Measurements from ENCODE around the gene RICTOR. TPM values are rescaled to one million over a fixed set of nuclear protein-coding genes. Genes with fewer than 3 reads are reported as not detected.

RICTOR gene
- total RNA-seq, 6 donors from 2014 or later = 30.4 to 88.8 (median 38.1) TPM

- Histone ChIP-seq H3K27ac (no peak overlapping the region), H3K36me3 (peaks cover 4 to 86% (median 31%) of the 10 kb centered on the region in 4 donors), H3K4me1 (no peaks in the 10 kb centered on the region), H3K27me3 (no peaks in the 10 kb centered on the region), H3K4me3 (no peak overlapping the region), H3K9me3 (no peaks in the 10 kb centered on the region)
- no peak for DNase-seq
- WGBS, 2 donors = 62 to 72% methylated on average over 1 of the region's 1 CpG
- TF ChIP-seq POLR2A (IDR thresholded peaks at IDR 0.05) (no peak), EP300 (IDR thresholded peaks at IDR 0.05) (no peak), POLR2AphosphoS5 (IDR thresholded peaks at IDR 0.05) (no peak)
- TF ChIP-seq, protein P1, sequence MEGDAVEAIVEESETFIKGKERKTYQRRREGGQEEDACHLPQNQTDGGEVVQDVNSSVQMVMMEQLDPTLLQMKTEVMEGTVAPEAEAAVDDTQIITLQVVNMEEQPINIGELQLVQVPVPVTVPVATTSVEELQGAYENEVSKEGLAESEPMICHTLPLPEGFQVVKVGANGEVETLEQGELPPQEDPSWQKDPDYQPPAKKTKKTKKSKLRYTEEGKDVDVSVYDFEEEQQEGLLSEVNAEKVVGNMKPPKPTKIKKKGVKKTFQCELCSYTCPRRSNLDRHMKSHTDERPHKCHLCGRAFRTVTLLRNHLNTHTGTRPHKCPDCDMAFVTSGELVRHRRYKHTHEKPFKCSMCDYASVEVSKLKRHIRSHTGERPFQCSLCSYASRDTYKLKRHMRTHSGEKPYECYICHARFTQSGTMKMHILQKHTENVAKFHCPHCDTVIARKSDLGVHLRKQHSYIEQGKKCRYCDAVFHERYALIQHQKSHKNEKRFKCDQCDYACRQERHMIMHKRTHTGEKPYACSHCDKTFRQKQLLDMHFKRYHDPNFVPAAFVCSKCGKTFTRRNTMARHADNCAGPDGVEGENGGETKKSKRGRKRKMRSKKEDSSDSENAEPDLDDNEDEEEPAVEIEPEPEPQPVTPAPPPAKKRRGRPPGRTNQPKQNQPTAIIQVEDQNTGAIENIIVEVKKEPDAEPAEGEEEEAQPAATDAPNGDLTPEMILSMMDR (IDR thresholded peaks at IDR 0.05) = no peak
- ATAC-seq (ENCODE audit: low FRiP score in 2 of 2) = no peak
Measured at GRCh38 chr5:38938973-38939372, 135.2 kb downstream of the RICTOR start.

- no peak for ATAC-seq (ENCODE audit: low FRiP score in 2 of 2)
- no peaks in the 10 kb centered on the region for H3K4me1 ChIP-seq
- H3K27ac ChIP-seq = no peak overlapping the region
- DNase-seq = no peak
- no peak for TF ChIP-seq EP300 (IDR thresholded peaks at IDR 0.05)
- TF ChIP-seq, protein P1 (IDR thresholded peaks at IDR 0.05) = no peak
- TF ChIP-seq POLR2AphosphoS5 (IDR thresholded peaks at IDR 0.05) = no peak
- no peak for TF ChIP-seq POLR2A (IDR thresholded peaks at IDR 0.05)
- no peaks in the 10 kb centered on the region for H3K27me3 ChIP-seq
- H3K4me3 ChIP-seq = no peak overlapping the region
- H3K36me3 ChIP-seq = peaks cover 6 to 86% (median 32%) of the 10 kb centered on the region in 4 donors
- WGBS, 2 donors = 81 to 97% methylated on average over 1 of the region's 1 CpG
- no peaks in the 10 kb centered on the region for H3K9me3 ChIP-seq
Measured at GRCh38 chr5:38938424-38938823, 135.8 kb downstream of the RICTOR start.

DNA sequence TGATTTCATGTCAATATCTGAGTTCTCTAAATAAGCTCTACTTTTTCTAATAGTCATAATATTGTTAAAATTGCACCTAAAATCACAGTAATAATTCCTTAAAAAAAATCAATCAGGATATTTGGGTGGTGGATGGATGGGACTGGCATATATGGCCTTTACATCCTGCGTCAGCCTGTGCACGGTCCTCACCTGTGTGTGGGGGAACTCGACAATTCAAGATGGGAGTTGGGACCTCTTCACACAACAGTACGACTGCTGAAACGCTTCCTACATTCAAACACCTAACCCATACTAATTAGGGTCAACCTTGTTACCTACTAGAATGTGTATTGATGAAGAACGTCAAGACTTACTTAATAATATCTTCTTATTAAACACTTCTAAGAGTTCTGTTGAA, 137.9 kb downstream of the RICTOR start:
- WGBS, 2 donors = 95 to 96% methylated on average over 6 of the region's 6 CpGs
- H3K27me3 ChIP-seq = no peaks in the 10 kb centered on the region
- no peak overlapping the region for H3K4me3 ChIP-seq
- H3K9me3 ChIP-seq = no peaks in the 10 kb centered on the region
- no peak for DNase-seq
- peaks cover 10 to 85% (median 29%) of the 10 kb centered on the region in 4 donors for H3K36me3 ChIP-seq
- H3K27ac ChIP-seq = no peak overlapping the region
- H3K4me1 ChIP-seq = no peaks in the 10 kb centered on the region
- TF ChIP-seq EP300 (IDR thresholded peaks at IDR 0.05) (no peak), POLR2AphosphoS5 (IDR thresholded peaks at IDR 0.05) (no peak), POLR2A (IDR thresholded peaks at IDR 0.05) (no peak)
- TF ChIP-seq, protein P1 (IDR thresholded peaks at IDR 0.05) = no peak
- ATAC-seq (ENCODE audit: low FRiP score in 2 of 2) = no peak

- no peak for DNase-seq
- peaks cover 10 to 81% (median 27%) of the 10 kb centered on the region in 4 donors for H3K36me3 ChIP-seq
- ATAC-seq (ENCODE audit: low FRiP score in 2 of 2) = no peak
Measured at GRCh38 chr5:38935437-38935836, 138.8 kb downstream of the RICTOR start.

More at GRCh38 chr5:38935437-38935836, 138.8 kb downstream of the RICTOR start:
- no peaks in the 10 kb centered on the region for H3K27me3 ChIP-seq
- TF ChIP-seq, protein P1 (IDR thresholded peaks at IDR 0.05) = no peak
- TF ChIP-seq POLR2AphosphoS5 (IDR thresholded peaks at IDR 0.05) (no peak), POLR2A (IDR thresholded peaks at IDR 0.05) (no peak), EP300 (IDR thresholded peaks at IDR 0.05) (no peak)
- no peak overlapping the region for H3K27ac ChIP-seq
- no peak overlapping the region for H3K4me3 ChIP-seq
- 51 to 52% methylated on average over 1 of the region's 1 CpG for WGBS, 2 donors
- no peaks in the 10 kb centered on the region for H3K4me1 ChIP-seq
- H3K9me3 ChIP-seq = no peaks in the 10 kb centered on the region
